IPS-18c (cell line): ENCODE measurements around the gene BCAN.
"Not testable (repeated sequence)": the region's sequence is repeated elsewhere in the genome, so short reads cannot be mapped to it uniquely, and the experiment has no call there.

Experiments
- H3K4me3 ChIP-seq: 2 replicates; pipeline ENCODE4 v1.7.0; 2013; ENCODE audit warnings: low read depth, mild to moderate bottlenecking, low read length, moderate library complexity; ENCODE audit not compliant: insufficient read depth
- H3K9me3 ChIP-seq: one replicate; pipeline ENCODE4 v1.6.1; 2013; ENCODE audit warnings: mild to moderate bottlenecking, low read length, moderate library complexity; ENCODE audit not compliant: control insufficient read depth, insufficient read depth

Gene BCAN

GRCh38 chr1:156641761-156642264 is at the start of gene BCAN:
Gene BCAN, plus strand, starts transcription at chr1:156642117. Its CDS starts 3,938 bp downstream, at chr1:156646055.
- no peaks in the 10 kb centered on the region for H3K9me3 ChIP-seq
- peak within 1 kb of the TSS; percentile 56 for H3K4me3 ChIP-seq

DNA sequence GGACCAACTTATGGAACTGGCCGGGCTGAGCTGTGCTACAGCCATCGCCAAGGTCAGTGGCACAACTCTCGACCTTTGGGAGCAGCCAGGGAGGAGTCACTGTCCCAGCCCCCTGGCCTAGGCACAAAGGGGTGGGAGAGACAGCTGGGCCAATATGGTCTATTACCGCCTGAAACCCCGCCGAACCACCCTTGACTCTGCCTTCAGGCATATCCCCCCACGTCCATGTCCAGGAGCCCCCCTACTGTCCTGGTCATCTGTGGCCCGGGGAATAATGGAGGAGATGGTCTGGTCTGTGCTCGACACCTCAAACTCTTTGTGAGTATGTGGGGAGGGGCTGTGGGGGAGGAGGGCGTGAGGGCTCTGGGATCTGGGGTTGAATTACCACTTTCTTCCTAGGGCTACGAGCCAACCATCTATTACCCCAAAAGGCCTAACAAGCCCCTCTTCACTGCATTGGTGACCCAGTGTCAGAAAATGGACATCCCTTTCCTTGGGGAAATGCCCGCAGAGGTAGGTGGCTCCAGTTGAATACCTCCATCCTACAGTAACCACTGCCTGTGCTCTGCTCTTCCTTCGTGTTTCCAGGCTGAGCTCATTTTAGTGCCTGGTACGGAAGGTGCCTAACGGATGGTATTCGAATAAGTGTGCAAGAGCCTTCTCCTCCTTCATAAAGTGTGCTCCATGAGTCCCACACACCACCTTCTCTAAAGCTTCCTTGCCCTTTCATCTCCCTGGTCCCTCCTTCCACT is 49.6 kb upstream of the BCAN start:
- Histone ChIP-seq H3K9me3 (no peaks in the 10 kb centered on the region), H3K4me3 (peak overlapping the region; percentile 89)

DNA sequence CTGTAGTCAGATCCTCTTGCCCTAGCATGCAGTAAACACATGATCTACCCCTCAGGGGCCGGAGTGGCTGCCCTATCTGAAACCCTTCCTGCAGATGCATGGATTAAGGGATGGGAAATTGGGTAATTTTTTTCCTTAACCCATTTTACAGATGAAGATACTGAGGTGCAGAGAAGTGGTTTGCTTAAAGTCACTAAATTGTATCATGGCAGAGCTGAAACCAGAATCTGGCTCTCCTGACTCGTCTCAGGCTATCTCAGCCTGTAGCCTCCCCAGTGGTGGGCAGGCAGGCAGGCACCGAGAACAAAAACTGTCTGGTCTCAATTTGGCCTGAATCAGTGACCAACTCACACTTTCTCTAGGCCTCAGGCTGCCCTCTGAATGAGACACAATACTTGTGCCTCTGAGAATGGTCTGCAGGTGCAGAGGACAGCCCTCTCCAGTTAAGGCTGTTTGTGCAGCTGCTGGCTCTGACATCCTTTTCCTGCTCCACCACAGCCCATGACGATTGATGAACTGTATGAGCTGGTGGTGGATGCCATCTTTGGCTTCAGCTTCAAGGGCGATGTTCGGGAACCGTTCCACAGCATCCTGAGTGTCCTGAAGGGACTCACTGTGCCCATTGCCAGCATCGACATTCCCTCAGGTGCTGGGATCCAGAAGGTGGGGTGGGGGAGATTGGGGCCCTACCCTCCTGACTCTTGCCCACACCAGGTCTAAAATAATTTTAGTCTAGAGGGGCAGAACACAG is 48.8 kb upstream of the BCAN start:
- Histone ChIP-seq H3K9me3 (no peaks in the 10 kb centered on the region), H3K4me3 (no peak overlapping the region)

- Histone ChIP-seq H3K9me3 (no peaks in the 10 kb centered on the region), H3K4me3 (no peak overlapping the region)
These were observed 48.3 kb upstream of the BCAN start for GRCh38 chr1:156593661-156593989.

DNA sequence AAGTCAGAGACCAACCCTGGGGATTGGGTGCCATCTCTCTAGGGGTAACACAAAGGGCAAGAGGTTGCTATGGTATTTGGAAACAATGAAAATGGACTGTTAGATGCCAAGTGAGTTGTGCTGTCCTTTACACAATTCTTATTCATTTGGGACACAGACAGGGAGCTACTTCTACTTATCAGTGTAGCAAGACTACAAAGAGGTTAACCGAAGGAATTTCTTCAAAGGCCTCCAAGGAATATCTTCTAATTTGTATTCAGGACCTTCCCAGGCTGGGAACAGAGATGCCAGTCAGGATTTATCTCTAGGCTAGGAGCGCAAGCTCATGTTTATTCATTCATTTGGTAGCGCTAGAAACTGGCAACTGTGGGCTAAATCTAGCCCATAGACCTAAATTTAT is 47.7 kb upstream of the BCAN start:
- H3K9me3 ChIP-seq = no peaks in the 10 kb centered on the region
- no peak overlapping the region for H3K4me3 ChIP-seq

DNA sequence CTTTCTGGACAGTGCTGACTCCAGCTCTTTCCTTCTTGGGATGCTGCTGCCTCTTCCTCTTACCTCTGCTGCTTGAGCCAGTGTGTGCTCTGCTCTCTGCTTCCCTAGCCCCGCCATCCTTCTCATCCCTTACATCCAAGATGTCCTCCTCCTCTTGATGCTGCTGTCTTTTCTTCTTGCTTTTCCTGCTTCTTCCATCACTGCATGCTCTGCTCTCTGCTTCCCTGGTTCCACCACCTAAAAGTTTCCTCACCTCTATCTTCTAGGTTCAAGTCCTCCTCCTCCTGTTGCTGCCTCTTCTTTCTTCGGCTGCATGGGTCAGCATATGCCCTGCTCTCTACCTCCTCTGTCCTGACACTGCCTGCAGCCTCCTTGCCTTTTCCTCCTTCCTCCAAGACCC is 46.9 kb upstream of the BCAN start:
- Histone ChIP-seq H3K4me3 (no peak overlapping the region), H3K9me3 (no peaks in the 10 kb centered on the region)

- no peak overlapping the region for H3K4me3 ChIP-seq
- no peaks in the 10 kb centered on the region for H3K9me3 ChIP-seq
These were observed 45.5 kb upstream of the BCAN start for GRCh38 chr1:156596426-156596825.

GRCh38 chr1:156598125-156598524 is 43.8 kb upstream of the BCAN start:
- no peaks in the 10 kb centered on the region for H3K9me3 ChIP-seq

GRCh38 chr1:156598731-156599432 is 43.0 kb upstream of the BCAN start:
- no peak overlapping the region for H3K4me3 ChIP-seq
- H3K9me3 ChIP-seq = no peaks in the 10 kb centered on the region

More at GRCh38 chr1:156598125-156598524, 43.8 kb upstream of the BCAN start:
- H3K4me3 ChIP-seq = no peak overlapping the region

- Histone ChIP-seq H3K4me3 (no peak overlapping the region), H3K9me3 (no peaks in the 10 kb centered on the region)
These were observed 42.1 kb upstream of the BCAN start for GRCh38 chr1:156599811-156600210.

DNA sequence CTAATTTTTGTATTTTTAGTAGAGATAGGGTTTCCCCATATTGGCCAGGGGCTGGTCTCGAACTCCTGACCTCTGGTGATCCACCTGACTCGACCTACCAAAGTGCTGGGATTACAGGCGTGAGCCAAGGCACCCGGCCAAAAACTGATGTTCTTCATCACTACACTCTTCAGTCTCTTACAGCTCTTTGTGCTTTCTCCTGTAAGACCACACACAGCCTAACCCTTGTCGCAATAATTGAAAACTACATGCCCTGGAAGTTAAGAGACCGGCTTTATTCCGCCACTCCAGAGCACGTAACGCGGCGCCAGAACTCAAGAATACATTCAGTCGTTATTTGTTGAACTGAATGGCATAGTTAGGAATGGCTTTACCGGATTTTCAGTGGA is 41.2 kb upstream of the BCAN start:
- Histone ChIP-seq H3K9me3 (no peaks in the 10 kb centered on the region), H3K4me3 (peak overlapping the region; percentile 97)

DNA sequence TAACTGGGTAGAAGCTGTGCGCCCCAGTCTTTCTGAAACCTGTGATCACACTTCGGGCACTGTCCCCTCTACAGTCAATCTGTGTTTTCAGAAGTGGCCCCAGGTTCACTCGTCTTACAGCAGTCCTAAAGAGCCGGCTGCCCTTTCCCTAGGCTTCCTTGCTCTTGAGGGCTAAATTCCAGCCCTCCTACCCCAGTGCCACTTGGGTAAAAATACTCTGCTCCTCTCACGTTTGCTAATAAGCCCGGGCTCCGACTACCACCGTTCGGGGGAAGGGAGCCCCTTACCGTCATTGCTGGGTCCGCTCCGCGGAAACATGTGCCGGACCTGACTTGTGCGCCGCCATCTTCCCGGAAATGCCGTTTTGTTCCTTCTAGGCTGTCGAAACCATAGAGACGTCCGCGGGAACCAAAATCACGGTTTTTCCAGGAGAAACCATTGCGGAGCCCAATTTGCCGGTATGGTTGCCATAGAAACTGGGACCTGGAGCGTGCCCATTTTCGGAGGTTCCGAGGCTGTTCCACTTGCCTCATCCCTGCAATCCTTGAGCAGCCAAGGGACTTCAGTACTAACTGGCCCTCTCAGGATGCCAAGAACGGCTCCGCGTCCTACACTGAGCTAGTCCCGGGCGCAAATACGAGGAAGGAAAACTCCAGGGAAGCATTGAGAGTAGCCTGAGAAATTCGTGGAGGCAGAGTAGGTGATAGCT is 40.6 kb upstream of the BCAN start, which contains the start of gene GPATCH4:
GPATCH4 (minus strand) TSS at position 358 of the 709 bp plus-strand sequence.
- peak within 1 kb of the TSS; percentile 97 for H3K4me3 ChIP-seq
- no peaks in the 10 kb centered on the region for H3K9me3 ChIP-seq

DNA sequence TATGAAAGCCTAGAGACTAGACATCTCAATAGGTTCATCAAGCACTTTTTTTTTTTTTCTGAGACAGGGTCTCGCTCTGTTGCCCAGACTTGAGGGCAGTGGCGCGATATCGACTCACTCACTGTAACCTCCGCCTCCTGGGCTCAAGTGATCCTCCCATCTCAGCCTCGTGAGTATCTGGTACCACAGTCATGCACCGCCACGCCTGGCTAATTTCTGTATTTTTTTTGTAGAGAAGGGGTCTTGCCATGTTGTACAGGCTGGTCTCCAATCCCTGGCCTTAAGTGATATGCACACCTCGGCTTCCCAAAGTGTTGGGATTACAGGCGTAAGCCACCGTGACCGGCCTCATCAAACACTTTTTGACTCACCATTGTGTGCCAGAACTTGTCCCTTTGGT is 40.0 kb upstream of the BCAN start:
- peak overlapping the region; percentile 97 for H3K4me3 ChIP-seq
- H3K9me3 ChIP-seq = no peaks in the 10 kb centered on the region

DNA sequence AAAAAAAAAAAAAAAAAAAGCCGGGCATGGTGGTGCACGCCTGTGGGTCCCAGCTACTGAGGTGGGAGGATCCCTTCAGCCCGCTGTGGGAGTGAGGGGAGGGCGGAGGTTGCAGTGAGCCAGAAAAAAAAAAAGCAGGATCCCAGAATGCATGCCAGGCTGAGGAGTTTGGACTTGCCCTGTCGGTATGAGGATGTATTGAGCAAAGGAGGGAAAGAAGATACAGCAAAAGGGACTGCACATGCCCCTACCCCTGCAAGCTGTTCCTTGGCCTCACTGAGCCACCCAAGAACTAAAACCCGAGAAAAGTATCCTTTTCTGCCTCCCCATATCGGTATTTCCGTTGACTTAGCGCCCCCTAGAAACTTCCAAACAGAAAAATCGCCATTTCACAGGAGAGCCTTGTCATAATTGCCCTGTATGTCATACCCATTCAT is 39.3 kb upstream of the BCAN start:
- Histone ChIP-seq H3K4me3 (no peak overlapping the region), H3K9me3 (no peaks in the 10 kb centered on the region)

- H3K9me3 ChIP-seq, H3K4me3 ChIP-seq: not testable (repeated sequence)
These were observed 34.6 kb upstream of the BCAN start for GRCh38 chr1:156607344-156607743.

- H3K9me3 ChIP-seq = no peaks in the 10 kb centered on the region
- no peak overlapping the region; the same call in 1 of the 2 replicates for H3K4me3 ChIP-seq
These were observed 33.8 kb upstream of the BCAN start for GRCh38 chr1:156608036-156608674.

DNA sequence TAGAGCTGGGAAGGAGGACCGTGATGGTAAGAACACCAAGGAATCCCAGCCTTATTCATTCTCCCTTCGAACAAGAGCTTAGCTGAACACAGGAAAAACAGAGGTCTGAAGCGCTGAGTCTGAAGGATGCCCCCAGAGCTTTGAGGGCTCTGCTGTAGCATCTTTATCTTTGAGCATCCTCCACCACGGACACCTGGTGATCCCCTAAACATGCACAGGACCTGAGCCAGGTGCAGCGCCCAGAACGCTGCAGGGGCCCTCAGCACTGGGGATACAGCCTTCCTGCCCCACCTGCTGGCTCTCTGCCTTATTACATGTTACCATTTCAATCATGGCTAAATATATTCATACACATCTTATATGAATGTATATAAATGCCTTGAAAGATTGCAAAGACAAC is 32.9 kb upstream of the BCAN start:
- H3K9me3 ChIP-seq = no peaks in the 10 kb centered on the region
- H3K4me3 ChIP-seq = no peak overlapping the region
